ENCODE results near the gene PLXNA2.
A peak's percentile ranks its signal among the peaks of the same experiment; 100 is the strongest.

The PLXNA2 gene

DNA sequence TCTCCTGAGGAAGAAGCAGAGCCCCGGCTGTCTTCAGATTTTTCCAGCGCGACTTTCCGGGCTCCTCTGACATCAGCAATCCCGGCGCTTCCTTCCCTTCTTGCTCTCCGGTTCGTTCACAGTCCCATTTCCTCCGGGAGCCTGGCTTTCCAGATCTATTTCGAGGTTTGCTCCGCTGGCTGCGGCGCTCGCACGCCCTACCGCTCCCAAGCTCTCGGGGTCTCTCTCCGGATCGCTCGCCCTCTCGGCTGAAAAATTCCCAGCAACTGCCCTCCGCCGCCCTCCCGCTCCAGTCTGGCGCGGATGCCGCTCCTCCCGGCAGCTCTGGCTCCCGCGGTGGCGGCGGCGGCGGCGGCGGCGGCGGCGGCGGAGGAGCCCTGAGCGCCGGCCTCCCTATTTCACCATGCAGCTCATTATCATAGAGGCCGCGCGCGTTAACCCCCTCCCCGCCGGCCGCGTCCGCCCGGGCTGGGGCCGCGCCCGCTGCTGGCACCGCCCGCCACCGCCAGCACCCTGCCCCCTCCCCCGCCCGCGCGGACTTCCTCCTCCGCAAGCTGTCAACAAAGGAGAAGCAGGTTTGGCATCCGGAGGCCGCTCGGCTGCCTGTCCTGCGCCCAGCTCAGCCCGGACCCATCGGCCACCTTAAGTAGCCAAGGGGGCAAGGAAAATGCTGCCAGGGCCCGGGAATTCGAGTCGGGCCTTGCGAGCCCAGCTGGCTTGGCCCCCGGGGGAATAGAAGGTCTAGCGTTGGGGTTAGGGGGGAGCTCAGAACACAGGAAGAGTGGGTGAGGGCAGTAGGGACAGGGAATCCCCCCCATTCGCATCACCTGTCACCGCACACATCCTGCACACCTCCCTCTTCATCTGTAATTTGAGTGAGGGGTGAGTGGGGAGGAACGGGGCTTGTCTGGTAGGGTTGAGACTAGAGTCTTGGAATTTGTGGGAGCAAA, at the start of gene PLXNA2:
PLXNA2 (minus strand) TSS at position 418 of the 950 bp plus-strand sequence. CDS start 26,462 bp downstream, outside the sequence.
- Histone ChIP-seq H3K9me3 (ENCODE audit: insufficient read depth, low read depth, low read length) (no peaks in the 10 kb centered on the region), H3K36me3 (ENCODE audit: insufficient read depth, low read depth, low read length) (no peaks in the 10 kb centered on the region), H3K27me3 (ENCODE audit: insufficient read depth, low read length) (peaks cover 68% of the 10 kb centered on the region), H3K27ac (ENCODE audit: low read length) (no peak within 1 kb of the TSS), H3K4me1 (ENCODE audit: insufficient read depth, low read length) (peaks cover 7% of the 10 kb centered on the region), H3K9ac (ENCODE audit: low read depth, low read length) (no peak within 1 kb of the TSS; the same call in 1 of the 2 replicates), H3K4me3 (ENCODE audit: low read length) (peak within 1 kb of the TSS; percentile 72)

DNA sequence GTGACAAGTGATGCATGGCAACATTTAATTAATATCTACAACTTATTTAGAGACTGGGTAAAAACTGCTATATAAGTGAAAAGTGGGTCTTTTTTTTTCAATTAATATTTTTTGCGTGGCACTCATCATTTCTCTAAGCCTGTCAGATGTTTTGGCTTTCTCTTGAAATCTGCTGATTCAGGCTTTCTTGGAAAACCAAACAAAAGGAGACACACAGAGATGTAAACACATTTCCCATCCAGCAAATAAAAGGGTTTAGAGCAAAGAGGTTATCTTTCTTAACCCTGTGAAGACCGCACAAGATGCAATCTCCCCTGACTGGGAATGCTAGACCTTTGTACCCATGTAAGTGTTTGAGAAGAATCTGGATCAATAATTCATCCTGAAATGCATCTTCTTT, 48.7 kb upstream of the PLXNA2 start:
- Histone ChIP-seq H3K4me1 (ENCODE audit: insufficient read depth, low read length) (peaks cover under 1% of the 10 kb centered on the region; the same call in 1 of the 2 replicates), H3K27me3 (ENCODE audit: insufficient read depth, low read length) (no peaks in the 10 kb centered on the region), H3K4me3 (ENCODE audit: low read length) (no peak overlapping the region), H3K9ac (ENCODE audit: low read depth, low read length) (no peak overlapping the region), H3K27ac (ENCODE audit: low read length) (no peak overlapping the region), H3K9me3 (ENCODE audit: insufficient read depth, low read depth, low read length) (no peaks in the 10 kb centered on the region), H3K36me3 (ENCODE audit: insufficient read depth, low read depth, low read length) (no peaks in the 10 kb centered on the region)

DNA sequence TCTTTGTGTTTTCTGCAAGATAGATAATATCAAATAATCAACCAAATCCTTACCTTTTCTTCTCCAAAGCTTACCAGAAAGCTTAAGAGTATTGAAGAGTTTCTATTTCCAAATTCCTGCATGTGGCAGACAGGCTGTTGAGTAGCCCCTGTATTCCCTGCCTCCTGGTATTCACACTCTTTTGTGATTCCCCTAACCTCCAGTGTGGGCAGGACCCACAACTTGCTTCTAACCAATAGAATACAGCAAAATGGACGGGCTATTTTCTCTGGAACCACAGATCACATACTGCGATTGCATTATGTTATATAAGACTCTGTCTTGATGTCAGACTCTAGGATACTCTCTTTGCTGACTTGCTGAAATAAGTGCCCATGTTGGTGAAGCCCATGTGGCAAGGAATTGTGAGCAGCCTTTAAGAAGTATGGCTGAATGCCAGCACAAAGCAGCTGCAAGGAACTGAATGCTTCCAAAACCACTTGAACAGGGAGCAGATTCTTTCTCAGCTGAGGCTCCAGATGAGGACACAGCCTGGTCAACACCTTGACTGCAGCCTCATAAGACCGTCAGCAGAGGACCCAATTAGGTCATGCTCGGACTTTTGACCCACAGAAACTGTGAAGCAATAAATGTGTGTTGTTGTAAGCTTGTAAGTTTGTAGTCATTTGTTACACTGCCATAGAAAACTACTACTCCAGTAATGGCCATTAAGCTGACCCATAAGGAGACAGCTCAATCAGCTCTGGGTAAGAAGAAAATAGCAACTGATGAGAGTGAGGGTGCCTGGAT, 47.9 kb upstream of the PLXNA2 start:
- no peaks in the 10 kb centered on the region for H3K36me3 ChIP-seq (ENCODE audit: insufficient read depth, low read depth, low read length)
- no peak overlapping the region for H3K9ac ChIP-seq (ENCODE audit: low read depth, low read length)
- H3K4me3 ChIP-seq (ENCODE audit: low read length), result no peak overlapping the region
- no peaks in the 10 kb centered on the region for H3K27me3 ChIP-seq (ENCODE audit: insufficient read depth, low read length)
- no peak overlapping the region for H3K27ac ChIP-seq (ENCODE audit: low read length)
- H3K9me3 ChIP-seq (ENCODE audit: insufficient read depth, low read depth, low read length), result no peaks in the 10 kb centered on the region
- H3K4me1 ChIP-seq (ENCODE audit: insufficient read depth, low read length), result no peaks in the 10 kb centered on the region; the same call in 1 of the 2 replicates

DNA sequence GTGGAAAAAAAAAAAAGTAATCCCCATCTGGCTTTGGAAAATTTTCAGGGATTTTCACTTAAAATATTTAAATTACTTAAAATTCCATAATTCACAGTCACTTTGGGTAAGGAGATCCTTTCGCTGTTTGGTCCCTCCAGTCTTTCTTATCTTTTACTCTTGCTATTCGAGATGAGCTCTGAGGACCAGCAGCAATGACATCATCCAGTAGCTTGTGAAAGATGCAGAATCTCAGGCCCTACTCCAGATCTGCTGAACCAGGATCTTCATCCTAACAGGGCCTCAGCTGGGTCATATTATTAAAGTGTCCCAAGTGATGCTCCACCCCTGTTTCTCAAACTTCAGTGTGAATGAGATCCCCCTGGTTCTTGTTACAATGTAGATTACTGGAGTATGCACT, 46.9 kb upstream of the PLXNA2 start:
- Histone ChIP-seq H3K36me3 (ENCODE audit: insufficient read depth, low read depth, low read length) (no peaks in the 10 kb centered on the region), H3K9ac (ENCODE audit: low read depth, low read length) (no peak overlapping the region), H3K9me3 (ENCODE audit: insufficient read depth, low read depth, low read length) (no peaks in the 10 kb centered on the region), H3K27ac (ENCODE audit: low read length) (no peak overlapping the region), H3K27me3 (ENCODE audit: insufficient read depth, low read length) (no peaks in the 10 kb centered on the region), H3K4me1 (ENCODE audit: insufficient read depth, low read length) (no peaks in the 10 kb centered on the region; the same call in 1 of the 2 replicates), H3K4me3 (ENCODE audit: low read length) (no peak overlapping the region)

DNA sequence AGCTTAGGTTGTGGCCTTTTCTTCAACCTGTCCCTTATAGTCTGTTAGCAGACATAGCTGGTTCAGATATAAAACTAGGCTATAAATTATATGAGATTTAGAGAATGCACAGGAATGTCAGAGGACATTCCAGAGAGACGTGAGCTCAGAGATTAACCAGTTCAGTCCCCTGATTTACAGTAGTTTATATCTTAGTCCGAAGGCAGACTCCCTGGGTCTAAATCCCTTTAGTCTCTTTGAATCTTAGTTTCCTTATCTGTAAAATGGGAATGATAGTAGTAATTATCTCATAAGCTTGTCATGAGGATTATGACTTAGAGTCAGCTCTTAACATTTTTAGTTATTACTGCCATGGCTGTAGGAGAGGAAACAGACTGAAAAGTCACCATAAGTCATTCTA, 45.5 kb upstream of the PLXNA2 start:
- H3K4me1 ChIP-seq (ENCODE audit: insufficient read depth, low read length), result no peaks in the 10 kb centered on the region; the same call in 1 of the 2 replicates
- no peaks in the 10 kb centered on the region for H3K27me3 ChIP-seq (ENCODE audit: insufficient read depth, low read length)
- no peaks in the 10 kb centered on the region for H3K36me3 ChIP-seq (ENCODE audit: insufficient read depth, low read depth, low read length)
- H3K9ac ChIP-seq (ENCODE audit: low read depth, low read length), result no peak overlapping the region
- H3K9me3 ChIP-seq (ENCODE audit: insufficient read depth, low read depth, low read length), result no peaks in the 10 kb centered on the region
- no peak overlapping the region for H3K27ac ChIP-seq (ENCODE audit: low read length)
- no peak overlapping the region for H3K4me3 ChIP-seq (ENCODE audit: low read length)

DNA sequence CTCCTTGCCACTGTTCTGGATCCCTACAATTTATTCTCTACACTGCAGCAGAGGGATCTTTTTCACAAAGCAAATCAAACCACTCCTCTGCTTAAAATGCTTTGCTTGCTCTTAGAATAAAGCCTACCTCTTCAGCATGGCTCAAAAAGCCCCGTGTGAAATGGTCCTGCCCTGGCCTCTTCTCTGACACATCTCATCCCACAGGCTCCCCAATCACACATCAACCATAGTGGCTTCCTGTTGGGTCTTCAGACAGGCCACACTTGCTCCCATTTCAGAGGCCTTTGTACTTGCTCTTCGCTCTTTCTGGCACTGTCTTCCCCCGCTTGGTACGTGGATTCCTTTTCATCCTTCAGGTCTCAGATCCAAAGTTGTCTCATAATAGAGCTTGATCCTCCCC, 44.3 kb upstream of the PLXNA2 start:
- Histone ChIP-seq H3K27me3 (ENCODE audit: insufficient read depth, low read length) (no peaks in the 10 kb centered on the region), H3K4me1 (ENCODE audit: insufficient read depth, low read length) (no peaks in the 10 kb centered on the region; the same call in 1 of the 2 replicates), H3K9ac (ENCODE audit: low read depth, low read length) (no peak overlapping the region), H3K4me3 (ENCODE audit: low read length) (no peak overlapping the region), H3K36me3 (ENCODE audit: insufficient read depth, low read depth, low read length) (no peaks in the 10 kb centered on the region), H3K9me3 (ENCODE audit: insufficient read depth, low read depth, low read length) (no peaks in the 10 kb centered on the region), H3K27ac (ENCODE audit: low read length) (no peak overlapping the region)

DNA sequence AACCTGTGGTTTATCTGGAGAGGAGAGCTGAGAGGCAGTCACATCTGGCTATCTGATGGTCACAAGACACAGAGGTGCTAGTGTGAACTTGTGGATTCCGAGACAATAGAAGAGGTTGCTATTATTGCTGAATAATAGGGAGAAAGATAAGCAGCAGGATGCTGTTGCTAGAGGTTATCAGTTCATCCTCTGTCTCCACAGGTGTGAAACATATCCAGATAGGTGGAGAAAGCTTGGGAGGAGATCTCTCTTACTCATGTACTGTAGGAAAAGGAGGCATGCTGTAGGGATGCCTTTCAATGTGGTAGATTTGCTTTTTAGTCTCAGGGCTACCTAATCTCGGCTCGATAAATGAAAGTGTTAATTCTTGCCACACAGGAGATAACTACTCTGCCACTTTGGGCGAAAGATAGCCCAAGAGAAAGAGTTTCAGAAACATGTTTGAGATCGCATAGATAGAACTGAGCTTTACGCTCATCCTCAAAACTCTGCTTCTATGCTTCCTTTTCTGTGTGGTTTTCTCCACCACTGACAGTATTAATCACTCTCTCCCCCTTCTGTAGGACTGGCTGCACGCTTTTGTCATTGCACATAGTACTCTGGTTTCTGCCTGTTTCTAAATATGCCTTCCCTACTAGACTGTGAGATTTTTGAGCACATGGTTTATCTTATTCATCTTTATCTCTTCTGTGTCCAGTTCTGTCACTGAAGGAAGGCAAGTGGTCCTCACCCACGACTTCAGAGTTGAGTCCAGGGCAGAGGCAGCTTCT, 36.7 kb upstream of the PLXNA2 start:
- no peak overlapping the region for H3K4me3 ChIP-seq (ENCODE audit: low read length)
- H3K27me3 ChIP-seq (ENCODE audit: insufficient read depth, low read length), result peaks cover 5% of the 10 kb centered on the region; the same call in 1 of the 2 replicates
- H3K9ac ChIP-seq (ENCODE audit: low read depth, low read length), result no peak overlapping the region
- H3K36me3 ChIP-seq (ENCODE audit: insufficient read depth, low read depth, low read length), result no peaks in the 10 kb centered on the region
- no peaks in the 10 kb centered on the region for H3K9me3 ChIP-seq (ENCODE audit: insufficient read depth, low read depth, low read length)
- no peak overlapping the region for H3K27ac ChIP-seq (ENCODE audit: low read length)
- H3K4me1 ChIP-seq (ENCODE audit: insufficient read depth, low read length), result peaks cover 12% of the 10 kb centered on the region; the same call in 1 of the 2 replicates

DNA sequence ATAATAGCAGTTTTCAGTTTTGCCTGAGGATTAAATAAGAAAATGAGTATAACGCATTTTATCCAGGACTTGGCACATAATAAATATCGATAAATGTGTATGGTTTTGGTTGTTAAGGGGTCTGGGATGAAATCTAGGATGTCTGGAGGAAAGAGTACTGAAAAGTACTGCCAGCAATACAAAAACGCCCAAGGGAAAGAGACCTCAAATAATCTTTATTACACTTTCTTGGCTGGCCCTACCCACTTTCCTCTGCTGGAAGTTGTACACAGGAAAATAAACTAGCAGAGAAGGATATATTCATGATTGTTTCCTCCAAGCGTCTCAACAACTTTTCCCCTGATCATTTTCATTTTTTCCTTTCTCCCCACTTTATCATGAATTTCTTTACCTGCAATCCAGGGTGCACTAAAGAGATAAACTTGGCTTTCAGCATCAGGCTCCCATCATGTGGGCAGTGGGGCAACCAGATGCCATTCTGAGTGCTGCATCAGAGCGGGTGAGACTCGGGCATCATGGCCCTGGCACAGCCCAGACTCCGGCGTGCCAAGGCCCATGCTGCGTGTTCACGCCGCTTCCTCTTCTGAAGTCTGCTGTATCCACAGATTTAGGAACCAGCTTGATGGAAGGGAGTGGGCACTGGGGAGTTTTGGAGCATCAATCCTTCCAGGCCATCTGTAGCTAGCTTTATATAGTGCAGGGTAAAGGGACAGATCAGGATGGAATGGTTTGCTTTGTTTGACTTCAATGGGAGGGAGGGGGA, 35.8 kb upstream of the PLXNA2 start:
- Histone ChIP-seq H3K27ac (ENCODE audit: low read length) (no peak overlapping the region), H3K4me3 (ENCODE audit: low read length) (no peak overlapping the region), H3K36me3 (ENCODE audit: insufficient read depth, low read depth, low read length) (no peaks in the 10 kb centered on the region), H3K9ac (ENCODE audit: low read depth, low read length) (no peak overlapping the region), H3K4me1 (ENCODE audit: insufficient read depth, low read length) (peaks cover 12% of the 10 kb centered on the region; the same call in 1 of the 2 replicates), H3K9me3 (ENCODE audit: insufficient read depth, low read depth, low read length) (no peaks in the 10 kb centered on the region), H3K27me3 (ENCODE audit: insufficient read depth, low read length) (peaks cover 8% of the 10 kb centered on the region; the same call in 1 of the 2 replicates)

GRCh38 chr1:208278638-208279037, 34.5 kb upstream of the PLXNA2 start:
- Histone ChIP-seq H3K4me1 (ENCODE audit: insufficient read depth, low read length) (peaks cover 12% of the 10 kb centered on the region; the same call in 1 of the 2 replicates), H3K27ac (ENCODE audit: low read length) (no peak overlapping the region), H3K4me3 (ENCODE audit: low read length) (no peak overlapping the region), H3K36me3 (ENCODE audit: insufficient read depth, low read depth, low read length) (no peaks in the 10 kb centered on the region), H3K27me3 (ENCODE audit: insufficient read depth, low read length) (peaks cover 8% of the 10 kb centered on the region; the same call in 1 of the 2 replicates), H3K9ac (ENCODE audit: low read depth, low read length) (no peak overlapping the region), H3K9me3 (ENCODE audit: insufficient read depth, low read depth, low read length) (no peaks in the 10 kb centered on the region)

GRCh38 chr1:208276757-208277435, 32.7 kb upstream of the PLXNA2 start:
- Histone ChIP-seq H3K4me1 (ENCODE audit: insufficient read depth, low read length) (peaks cover 12% of the 10 kb centered on the region; the same call in 1 of the 2 replicates), H3K27me3 (ENCODE audit: insufficient read depth, low read length) (peaks cover 7% of the 10 kb centered on the region; the same call in 1 of the 2 replicates)

More at GRCh38 chr1:208276757-208277435, 32.7 kb upstream of the PLXNA2 start:
- H3K4me3 ChIP-seq (ENCODE audit: low read length), result no peak overlapping the region
- no peak overlapping the region for H3K9ac ChIP-seq (ENCODE audit: low read depth, low read length)
- no peaks in the 10 kb centered on the region for H3K9me3 ChIP-seq (ENCODE audit: insufficient read depth, low read depth, low read length)
- no peaks in the 10 kb centered on the region for H3K36me3 ChIP-seq (ENCODE audit: insufficient read depth, low read depth, low read length)
- no peak overlapping the region for H3K27ac ChIP-seq (ENCODE audit: low read length)

Data from iPS-20b (cell line).